ENCODE results near the gene ZAP70. TPM values are rescaled to one million over a fixed set of nuclear protein-coding genes. Genes with fewer than 3 reads are reported as not detected.
"Not testable (repeated sequence)": the region's sequence is repeated elsewhere in the genome, so short reads cannot be mapped to it uniquely, and the experiment has no call there.

Gene ZAP70
- total RNA-seq, 2 experiments from 2014 or later: 167 TPM

- Mint-ChIP-seq H3K9me3 (no peaks in the 10 kb centered on the region), H3K27me3 (ENCODE audit: low read depth) (no peaks in the 10 kb centered on the region), H3K4me3 (no peak overlapping the region), H3K36me3 (ENCODE audit: low read depth) (peaks cover 23% of the 10 kb centered on the region), H3K27ac (no peak overlapping the region), H3K4me1 (ENCODE audit: low read depth) (peaks cover 48% of the 10 kb centered on the region)
- DNase-seq: no peak
- intact Hi-C loops (cut with micrococcal nuclease): loop anchor here (5.0 to 10.0 kb wide), 2 partner anchors 119 to 1623 kb away; partner anchors contain the start of genes EIF5B and TXNDC9
- CTCF ChIA-PET: interaction anchor here (1.0 to 5.6 kb wide), 6 partner anchors 13 to 121 kb away, joined by 4 to 60 read pairs (median 7); no protein-coding TSS in a partner anchor
These were observed 2.0 kb upstream of the ZAP70 start for GRCh38 chr2:97711394-97711711.

- intact Hi-C loops (cut with micrococcal nuclease): loop anchor here (2.0 to 10.0 kb wide), 4 partner anchors 67 to 1623 kb away; partner anchors contain the start of genes EIF5B and TXNDC9
These were observed 1.2 kb upstream of the ZAP70 start for GRCh38 chr2:97712175-97712574.

GRCh38 chr2:97712693-97713295 is 582 bp upstream of the ZAP70 start:
- Mint-ChIP-seq H3K36me3 (ENCODE audit: low read depth) (peaks cover 26% of the 10 kb centered on the region), H3K4me1 (ENCODE audit: low read depth) (peaks cover 62% of the 10 kb centered on the region), H3K27ac (peak overlapping the region; percentile 95), H3K27me3 (ENCODE audit: low read depth) (no peaks in the 10 kb centered on the region), H3K9me3 (no peaks in the 10 kb centered on the region), H3K4me3 (peak overlapping the region; percentile 85)
- peak; percentile 62 for DNase-seq
- intact Hi-C loops (cut with micrococcal nuclease): loop anchor here (1.0 to 10.0 kb wide), 5 partner anchors 48 to 1622 kb away; partner anchors contain the start of genes ACTR1B, EIF5B and TXNDC9
- CTCF ChIA-PET: interaction anchor here (0.6 to 4.1 kb wide), 9 partner anchors 14 to 122 kb away, joined by 3 to 38 read pairs (median 5); partner anchors contain the start of genes ACTR1B and COX5B

More at GRCh38 chr2:97712175-97712574, 1.2 kb upstream of the ZAP70 start:
- H3K9me3 Mint-ChIP-seq; H3K27me3 Mint-ChIP-seq (ENCODE audit: low read depth); DNase-seq: not testable (repeated sequence)
- CTCF ChIA-PET: interaction anchor here (0.6 to 4.1 kb wide), 8 partner anchors 14 to 786 kb away, joined by 3 to 38 read pairs (median 5); partner anchors contain the start of gene ACTR1B
- H3K36me3 Mint-ChIP-seq (ENCODE audit: low read depth): peaks cover 26% of the 10 kb centered on the region
- H3K4me3 Mint-ChIP-seq: peak overlapping the region; percentile 59
- peaks cover 56% of the 10 kb centered on the region for H3K4me1 Mint-ChIP-seq (ENCODE audit: low read depth)
- H3K27ac Mint-ChIP-seq: peak overlapping the region; percentile 75

- no peaks in the 10 kb centered on the region for H3K27me3 Mint-ChIP-seq (ENCODE audit: low read depth)
- peaks cover 77% of the 10 kb centered on the region for H3K4me1 Mint-ChIP-seq (ENCODE audit: low read depth)
- peaks cover 35% of the 10 kb centered on the region for H3K36me3 Mint-ChIP-seq (ENCODE audit: low read depth)
- CTCF ChIA-PET: interaction anchor here (0.7 to 4.1 kb wide), 8 partner anchors 14 to 123 kb away, joined by 3 to 38 read pairs (median 6); partner anchors contain the start of gene COX5B
- peak overlapping the region; percentile 85 for H3K4me3 Mint-ChIP-seq
- peak overlapping the region; percentile 95 for H3K27ac Mint-ChIP-seq
- H3K9me3 Mint-ChIP-seq: no peaks in the 10 kb centered on the region
- intact Hi-C loops (cut with micrococcal nuclease): loop anchor here (5.0 to 10.0 kb wide), 2 partner anchors 122 to 1620 kb away; partner anchors contain the start of genes EIF5B and TXNDC9
- DNase-seq: peak; percentile 55
These were observed 941 bp downstream of the ZAP70 start for GRCh38 chr2:97714084-97714949.

- Mint-ChIP-seq H3K36me3 (ENCODE audit: low read depth) (peaks cover 41% of the 10 kb centered on the region), H3K4me1 (ENCODE audit: low read depth) (peaks cover 81% of the 10 kb centered on the region), H3K9me3 (no peaks in the 10 kb centered on the region), H3K27ac (peak overlapping the region; percentile 95), H3K4me3 (peak overlapping the region; percentile 85), H3K27me3 (ENCODE audit: low read depth) (no peaks in the 10 kb centered on the region)
- intact Hi-C loops (cut with micrococcal nuclease): loop anchor here (5.0 to 10.0 kb wide), 2 partner anchors 123 to 1620 kb away; partner anchors contain the start of genes EIF5B and TXNDC9
- CTCF ChIA-PET: interaction anchor here (0.7 to 4.1 kb wide), 6 partner anchors 13 to 33 kb away, joined by 3 to 38 read pairs (median 8); no protein-coding TSS in a partner anchor
- DNase-seq: no peak
These were observed 1.7 kb downstream of the ZAP70 start for GRCh38 chr2:97714950-97715652.

GRCh38 chr2:97715951-97716694 is 2.7 kb downstream of the ZAP70 start:
- intact Hi-C loops (cut with micrococcal nuclease): loop anchor here (10.0 kb wide), 1 partner anchor 1619 kb away; the partner anchor contains the start of genes EIF5B and TXNDC9
- Mint-ChIP-seq H3K9me3 (no peaks in the 10 kb centered on the region), H3K36me3 (ENCODE audit: low read depth) (peaks cover 47% of the 10 kb centered on the region), H3K27ac (peak overlapping the region; percentile 95), H3K4me1 (ENCODE audit: low read depth) (peaks cover 84% of the 10 kb centered on the region), H3K27me3 (ENCODE audit: low read depth) (no peaks in the 10 kb centered on the region), H3K4me3 (peak overlapping the region; percentile 85)
- DNase-seq: no peak
- CTCF ChIA-PET: interaction anchor here (0.6 to 1.5 kb wide), 2 partner anchors 13 to 18 kb away, joined by 3 to 7 read pairs; no protein-coding TSS in a partner anchor

GRCh38 chr2:97716695-97717612 is 3.6 kb downstream of the ZAP70 start:
- Mint-ChIP-seq H3K4me1 (ENCODE audit: low read depth) (peaks cover 76% of the 10 kb centered on the region), H3K27me3 (ENCODE audit: low read depth) (no peaks in the 10 kb centered on the region), H3K27ac (peak overlapping the region; percentile 95), H3K36me3 (ENCODE audit: low read depth) (peaks cover 49% of the 10 kb centered on the region), H3K4me3 (peak overlapping the region; percentile 85), H3K9me3 (no peaks in the 10 kb centered on the region)
- intact Hi-C loops (cut with micrococcal nuclease): loop anchor here (10.0 kb wide), 1 partner anchor 1618 kb away; the partner anchor contains the start of genes EIF5B and TXNDC9
- no peak for DNase-seq
- CTCF ChIA-PET: interaction anchor here (1.4 to 2.6 kb wide), 5 partner anchors 8 to 24 kb away, joined by 3 to 20 read pairs (median 7); no protein-coding TSS in a partner anchor

- Mint-ChIP-seq H3K27me3 (ENCODE audit: low read depth) (no peaks in the 10 kb centered on the region), H3K4me3 (peak overlapping the region; percentile 85), H3K27ac (peak overlapping the region; percentile 95), H3K36me3 (ENCODE audit: low read depth) (peaks cover 49% of the 10 kb centered on the region), H3K9me3 (no peaks in the 10 kb centered on the region), H3K4me1 (ENCODE audit: low read depth) (peaks cover 75% of the 10 kb centered on the region)
- DNase-seq: no peak
- intact Hi-C loops (cut with micrococcal nuclease): loop anchor here (10.0 kb wide), 1 partner anchor 1617 kb away; the partner anchor contains the start of genes EIF5B and TXNDC9
- CTCF ChIA-PET: interaction anchor here (0.6 to 2.6 kb wide), 7 partner anchors 9 to 127 kb away, joined by 3 to 20 read pairs (median 6); no protein-coding TSS in a partner anchor
These were observed 4.2 kb downstream of the ZAP70 start for GRCh38 chr2:97717613-97717995.

- no peaks in the 10 kb centered on the region for H3K9me3 Mint-ChIP-seq
- peaks cover 54% of the 10 kb centered on the region for H3K36me3 Mint-ChIP-seq (ENCODE audit: low read depth)
- peak; percentile 84 for DNase-seq
- intact Hi-C loops (cut with micrococcal nuclease): loop anchor here (10.0 kb wide), 1 partner anchor 1617 kb away; the partner anchor contains the start of genes EIF5B and TXNDC9
- CTCF ChIA-PET: interaction anchor here (0.6 to 2.6 kb wide), 7 partner anchors 8 to 128 kb away, joined by 3 to 20 read pairs (median 6); no protein-coding TSS in a partner anchor
- peak overlapping the region; percentile 85 for H3K4me3 Mint-ChIP-seq
- peak overlapping the region; percentile 95 for H3K27ac Mint-ChIP-seq
- no peaks in the 10 kb centered on the region for H3K27me3 Mint-ChIP-seq (ENCODE audit: low read depth)
- peaks cover 71% of the 10 kb centered on the region for H3K4me1 Mint-ChIP-seq (ENCODE audit: low read depth)
These were observed 4.9 kb downstream of the ZAP70 start for GRCh38 chr2:97718051-97718882.

Measured in activated naive CD4-positive, alpha-beta T cell treated with anti-CD3 and anti-CD28 coated beads for 36 hours (primary cell).